ENCODE measurements around the gene NCKIPSD. TPM values are rescaled to one million over a fixed set of nuclear protein-coding genes. Genes with fewer than 3 reads are reported as not detected.

The NCKIPSD gene
- total and polyA plus RNA-seq, 8 donors = 13.4 to 20.5 (median 16.3) TPM

GRCh38 chr3:48700731-48701405 is 15.2 kb upstream of the NCKIPSD start:
- Histone ChIP-seq H3K27ac (no peak overlapping the region), H3K36me3 (peaks cover 0 to 29% of the 10 kb centered on the region in 2 donors), H3K4me3 (no peak overlapping the region), H3K4me1 (peaks cover 0 to 34% of the 10 kb centered on the region in 2 donors), H3K9me3 (no peaks in the 10 kb centered on the region), H3K27me3 (no peaks in the 10 kb centered on the region)
- intact Hi-C loops (cut with DNase I) = no loop called here
- ATAC-seq = no peak
- TF ChIP-seq CTCF (IDR thresholded peaks at IDR 0.05) = no peak
- DNase-seq = no peak

GRCh38 chr3:48698891-48699290 is 13.2 kb upstream of the NCKIPSD start:
- TF ChIP-seq CTCF (IDR thresholded peaks at IDR 0.05) = no peak
- Histone ChIP-seq H3K4me3 (no peak overlapping the region), H3K36me3 (peaks cover under 1 to 37% of the 10 kb centered on the region in 2 donors), H3K9me3 (no peaks in the 10 kb centered on the region), H3K27ac (no peak overlapping the region), H3K4me1 (peaks cover 14 to 42% of the 10 kb centered on the region in 2 donors), H3K27me3 (no peaks in the 10 kb centered on the region)
- no peak for ATAC-seq
- intact Hi-C loops (cut with DNase I) = no loop called here
- DNase-seq = peak in 1 of 4 donors; percentile 30

GRCh38 chr3:48697952-48698351 is 12.2 kb upstream of the NCKIPSD start:
- ATAC-seq (no peak), DNase-seq (no peak)
- H3K27ac ChIP-seq = no peak overlapping the region
- no peaks in the 10 kb centered on the region for H3K27me3 ChIP-seq
- no peaks in the 10 kb centered on the region for H3K9me3 ChIP-seq
- no peak for TF ChIP-seq CTCF (IDR thresholded peaks at IDR 0.05)
- H3K36me3 ChIP-seq = peaks cover 5 to 46% of the 10 kb centered on the region in 2 donors
- peaks cover 14 to 41% of the 10 kb centered on the region in 2 donors for H3K4me1 ChIP-seq
- H3K4me3 ChIP-seq = no peak overlapping the region
- intact Hi-C loops (cut with DNase I) = no loop called here

GRCh38 chr3:48696601-48697000 is 10.9 kb upstream of the NCKIPSD start:
- Histone ChIP-seq H3K4me1 (peaks cover 14 to 41% of the 10 kb centered on the region in 2 donors), H3K27me3 (no peaks in the 10 kb centered on the region), H3K36me3 (peaks cover 5 to 60% of the 10 kb centered on the region in 2 donors), H3K4me3 (no peak overlapping the region), H3K9me3 (no peaks in the 10 kb centered on the region), H3K27ac (no peak overlapping the region)
- intact Hi-C loops (cut with DNase I) = no loop called here
- no peak for ATAC-seq
- TF ChIP-seq CTCF (IDR thresholded peaks at IDR 0.05) = no peak
- no peak for DNase-seq

- ATAC-seq (no peak), DNase-seq (no peak)
- no peak for TF ChIP-seq CTCF (IDR thresholded peaks at IDR 0.05)
- peaks cover 5 to 64% of the 10 kb centered on the region in 2 donors for H3K36me3 ChIP-seq
- H3K4me1 ChIP-seq = peaks cover 14 to 40% of the 10 kb centered on the region in 2 donors
- H3K9me3 ChIP-seq = no peaks in the 10 kb centered on the region
- H3K27me3 ChIP-seq = no peaks in the 10 kb centered on the region
- H3K27ac ChIP-seq = no peak overlapping the region
- intact Hi-C loops (cut with DNase I) = no loop called here
- no peak overlapping the region for H3K4me3 ChIP-seq
Observed at GRCh38 chr3:48696156-48696555, 10.4 kb upstream of the NCKIPSD start.

Data from left lung (tissue), 10 donors.